Stimulated activated CD4-positive, alpha-beta T cell treated with anti-CD3 and anti-CD28 coated beads, Interleukin-15, amount 100 ng/mL, for 1 hour (primary cell): Measurements from ENCODE around the gene CD40.
"Not testable (repeated sequence)": the region's sequence is repeated elsewhere in the genome, so short reads cannot be mapped to it uniquely, and the experiment has no call there.

Experiments
- DNase-seq, 2 donors: peaks; one replicate each; pipeline ENCODE4 v3.0.0-alpha.2; 2020; ENCODE audit warnings: low read depth in 1 of 2, low spot score in 1 of 2

CD40 gene

DNA sequence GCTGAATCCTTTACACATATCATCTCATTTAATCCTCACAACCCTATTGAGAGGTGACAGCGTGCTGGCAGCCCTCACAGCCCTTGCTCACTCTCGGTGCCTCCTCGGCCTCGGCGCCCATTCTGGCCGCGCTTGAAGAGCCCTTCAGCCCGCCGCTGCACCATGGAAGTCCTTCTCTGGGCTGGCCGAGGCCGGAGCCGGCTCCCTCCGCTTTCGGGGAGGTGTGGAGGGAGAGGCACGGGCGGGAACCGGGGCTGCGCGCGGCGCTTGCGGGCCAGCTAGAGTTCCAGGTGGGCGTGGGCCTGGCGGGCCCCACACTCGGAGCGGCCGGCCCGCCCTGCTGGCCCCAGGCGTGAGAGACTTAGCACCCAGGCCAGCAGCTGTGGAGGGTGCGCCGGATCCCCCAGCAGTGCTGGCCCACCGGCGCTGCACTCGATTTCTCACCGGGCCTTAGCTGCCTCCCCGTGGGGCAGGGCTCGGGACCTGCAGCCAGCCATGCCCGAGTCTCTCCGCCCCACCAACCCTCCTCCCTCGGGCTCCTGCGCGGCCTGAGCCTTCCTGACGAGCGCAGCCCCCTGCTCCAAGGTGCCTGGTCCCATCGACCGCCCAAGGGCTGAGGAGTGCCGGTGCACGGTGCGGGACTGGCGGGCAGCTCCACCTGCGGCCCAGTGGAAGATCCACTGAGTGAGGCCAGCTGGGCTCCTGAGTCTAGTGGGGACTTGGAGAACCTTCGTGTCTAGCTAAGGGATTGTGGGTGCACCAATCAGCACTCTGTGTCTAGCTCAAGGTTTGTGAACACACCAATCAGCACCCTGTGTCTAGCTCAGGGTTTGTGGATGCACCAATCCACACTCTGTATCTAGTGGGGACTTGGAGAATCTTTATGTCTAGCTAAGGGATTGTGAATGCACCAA, 26.2 kb upstream of the CD40 start:
- not testable (repeated sequence) for DNase-seq

DNA sequence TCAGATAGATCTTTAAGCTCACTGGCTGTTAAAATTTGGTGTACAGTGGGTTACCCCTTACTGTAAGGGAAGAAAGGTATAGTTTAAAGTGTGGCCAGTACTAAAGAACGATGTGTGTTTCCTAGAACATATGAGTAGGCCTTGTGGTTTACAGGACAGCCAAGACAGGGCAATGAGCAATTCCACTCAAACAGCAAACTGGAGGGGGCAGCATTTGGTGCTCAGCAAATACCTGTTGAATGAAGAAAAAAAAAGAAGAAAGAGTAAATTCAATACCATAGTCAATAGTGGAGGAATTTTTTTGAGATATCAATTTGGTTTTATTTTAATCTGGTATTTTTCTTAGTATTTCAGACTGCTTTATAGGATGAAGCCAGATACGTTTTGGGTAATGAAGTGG, 24.6 kb upstream of the CD40 start:
- DNase-seq = no peak

DNA sequence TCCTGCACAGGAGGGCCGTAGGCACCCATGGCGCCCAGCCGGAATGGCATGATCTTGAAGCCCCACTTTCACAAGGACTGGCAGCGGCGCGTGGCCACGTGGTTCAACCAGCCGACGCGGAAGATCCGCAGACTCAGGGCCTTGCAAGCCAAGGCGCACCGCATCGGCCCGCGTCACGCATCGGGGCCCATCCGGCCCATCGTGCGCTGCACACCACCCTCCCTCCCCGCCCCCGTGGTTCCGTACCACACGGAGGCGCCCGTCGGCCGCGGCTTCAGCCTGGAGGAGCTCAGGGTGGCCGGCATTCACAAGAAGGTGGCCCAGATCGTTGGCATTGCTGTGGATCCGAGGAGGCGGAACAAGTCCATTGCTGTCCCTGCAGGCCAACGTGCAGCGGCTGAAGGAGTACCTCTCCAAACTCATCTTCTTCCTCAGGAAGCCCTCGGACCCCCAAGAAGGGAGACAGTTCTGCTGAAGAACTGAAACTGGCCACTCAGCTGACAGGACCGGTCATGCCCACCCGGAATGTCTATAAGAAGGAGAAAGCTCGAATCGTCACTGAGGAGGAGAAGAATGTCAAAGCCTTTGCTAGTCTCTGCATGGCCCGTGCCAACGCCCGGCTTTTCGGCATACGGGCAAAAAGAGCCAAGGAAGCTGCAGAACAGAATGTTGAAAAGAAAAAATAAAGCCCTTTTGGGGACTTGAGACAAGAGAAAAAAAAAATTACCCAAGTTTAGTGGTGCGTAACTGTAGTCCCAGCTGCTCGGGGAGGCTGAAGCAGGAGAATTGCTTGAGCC, 18.4 kb upstream of the CD40 start:
- DNase-seq = no peak

DNA sequence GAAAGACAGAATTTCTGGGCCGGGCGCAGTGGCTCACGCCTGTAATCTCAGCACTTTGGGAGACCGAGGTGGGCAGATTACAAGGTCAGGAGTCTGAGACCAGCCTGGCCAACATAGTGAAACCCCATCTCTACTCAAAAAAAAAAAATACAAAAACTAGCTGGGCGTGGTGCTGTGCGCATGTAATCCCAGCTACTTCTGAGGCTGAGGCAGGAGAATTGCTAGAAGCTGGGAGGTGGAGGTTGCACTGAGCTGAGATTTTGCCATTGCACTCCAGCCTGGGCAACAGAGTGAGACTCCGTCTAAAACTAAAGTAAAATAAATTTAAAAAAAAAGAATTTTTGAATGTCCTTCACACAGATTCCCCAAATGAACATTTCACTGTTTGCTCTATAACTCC, 17.7 kb upstream of the CD40 start:
- not testable (repeated sequence) for DNase-seq

DNA sequence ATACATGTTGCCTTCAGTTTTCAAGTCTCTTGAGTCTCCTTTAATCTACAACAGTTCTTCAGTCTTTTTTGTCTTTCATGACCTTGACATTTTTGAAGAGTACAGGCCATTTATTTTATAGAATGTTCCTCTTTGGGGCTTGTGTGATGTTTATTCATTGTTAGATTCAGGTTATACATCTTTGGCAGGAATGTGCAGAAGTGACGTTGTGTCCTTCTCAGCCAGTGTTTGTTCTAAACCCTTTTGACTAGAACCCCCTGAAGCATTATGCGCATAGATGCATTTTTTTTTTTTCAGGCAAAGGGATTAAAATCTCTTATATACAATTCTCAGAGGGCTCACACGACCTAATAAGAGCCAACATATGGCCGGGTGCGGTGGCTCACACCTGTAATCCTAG, 17.1 kb upstream of the CD40 start:
- DNase-seq = no peak

DNA sequence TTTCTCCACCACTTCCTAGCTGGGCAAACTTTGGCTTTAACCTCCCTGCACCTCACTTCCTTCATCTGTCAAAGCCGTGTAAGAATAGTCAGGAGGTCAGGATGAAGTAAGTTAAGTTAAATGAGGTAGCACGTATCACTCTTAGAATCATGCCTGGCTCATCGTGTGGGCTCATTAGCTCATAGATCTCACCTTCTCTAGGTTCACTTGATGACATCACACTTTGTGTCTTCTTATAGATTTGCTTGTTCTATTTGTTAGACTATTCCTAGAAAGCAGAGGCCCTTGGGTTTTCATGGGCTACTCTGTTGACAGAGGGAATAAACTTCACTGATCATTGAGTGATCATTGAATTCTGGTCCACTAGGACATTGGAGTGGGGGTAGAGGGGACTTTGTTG, 16.2 kb upstream of the CD40 start:
- DNase-seq = no peak

DNA sequence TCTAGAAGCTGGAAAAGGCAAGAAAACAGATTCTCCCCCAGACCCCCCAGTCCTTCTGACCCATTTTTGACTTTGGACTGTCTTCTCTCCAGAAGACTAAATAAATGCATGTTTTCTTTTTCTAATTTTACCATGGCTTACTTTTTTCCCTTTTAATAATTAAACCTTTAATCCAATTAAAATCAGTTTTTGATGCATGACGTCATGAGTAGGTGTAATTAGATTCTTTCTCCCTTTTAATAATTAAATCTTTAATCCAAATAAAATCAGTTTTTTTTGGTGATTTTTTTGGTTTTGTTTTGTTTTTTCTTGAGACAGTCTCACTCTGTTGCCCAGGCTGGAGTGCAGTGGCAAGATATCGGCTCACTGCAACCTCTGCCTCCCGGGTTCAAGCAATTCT, 15.2 kb upstream of the CD40 start:
- no peak for DNase-seq

DNA sequence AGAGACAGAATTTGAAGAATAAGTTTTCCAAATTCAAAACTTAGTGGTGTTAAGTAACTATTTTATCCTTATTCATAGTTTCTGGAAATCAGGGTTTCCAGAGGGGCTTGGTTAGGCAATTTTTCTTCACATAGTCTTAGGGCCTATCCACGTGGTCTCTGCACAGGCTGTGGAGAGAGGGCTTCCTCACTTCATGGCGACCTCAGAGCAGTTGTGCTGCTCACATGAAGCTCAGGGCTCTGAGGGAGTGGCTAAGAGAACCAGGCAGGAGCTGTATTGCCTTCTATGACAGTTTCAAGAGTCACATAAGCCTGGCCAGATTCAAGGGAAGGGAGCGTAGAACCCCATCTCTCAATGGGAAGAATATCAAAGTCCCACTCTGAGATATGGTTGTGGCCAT, 13.9 kb upstream of the CD40 start:
- no peak for DNase-seq

DNA sequence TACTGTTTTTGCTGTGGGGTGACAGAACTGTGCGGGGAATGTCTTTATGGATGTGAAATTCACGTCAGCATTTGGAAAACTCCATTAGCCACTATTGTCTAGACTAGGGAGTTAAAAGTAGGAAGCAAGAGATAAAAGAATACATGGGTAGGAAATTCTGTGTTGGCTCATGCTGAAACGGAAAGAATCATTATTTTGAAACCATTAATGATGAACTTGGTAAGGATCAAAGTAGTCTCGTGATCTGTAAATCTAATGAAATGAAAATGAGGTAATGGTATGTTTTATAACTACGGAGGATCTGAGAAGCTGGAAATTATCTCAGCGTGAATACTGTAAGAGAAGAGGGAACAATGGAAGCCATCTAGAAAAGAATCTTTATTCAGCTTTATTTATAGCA, 11.1 kb upstream of the CD40 start:
- no peak for DNase-seq

DNA sequence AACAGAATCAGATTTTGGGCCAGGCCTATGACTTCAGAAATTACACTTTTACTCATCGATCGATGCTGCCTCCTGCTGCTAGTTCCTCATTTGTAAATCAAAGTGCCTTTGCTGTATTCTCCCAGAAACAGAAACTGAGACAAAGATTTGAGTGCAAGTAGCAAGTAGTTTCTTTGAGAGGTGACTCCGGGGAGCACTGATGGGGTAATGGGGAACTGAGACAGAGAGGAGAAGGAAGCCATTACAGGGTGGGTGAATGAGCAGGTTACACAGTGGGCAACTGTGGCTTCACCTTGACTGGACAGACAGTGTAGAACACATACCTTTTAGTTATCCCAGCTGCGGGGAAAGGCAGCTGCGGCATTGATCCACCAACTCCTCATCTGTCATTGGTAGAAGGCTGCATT, 9.7 kb upstream of the CD40 start:
- no peak for DNase-seq

DNA sequence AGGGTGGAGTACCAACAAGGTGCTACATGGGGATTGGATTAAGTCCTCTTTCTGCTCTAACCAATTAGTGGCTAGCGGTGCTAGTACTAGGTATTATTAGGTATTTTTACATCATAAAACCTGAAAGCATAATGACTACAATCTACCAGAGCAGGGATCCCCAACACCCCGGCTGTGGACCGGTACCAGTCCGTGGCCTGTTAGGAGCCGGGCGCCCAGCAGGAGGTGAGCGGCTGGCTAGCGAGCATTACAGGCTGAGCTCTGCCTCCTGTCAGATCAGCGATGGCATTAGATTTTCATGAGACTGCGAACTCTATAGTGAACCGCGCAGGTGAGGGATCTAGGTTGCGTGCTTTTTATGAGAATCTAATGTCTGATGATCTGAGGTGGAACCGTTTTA, 9.1 kb upstream of the CD40 start:
- DNase-seq = no peak

DNA sequence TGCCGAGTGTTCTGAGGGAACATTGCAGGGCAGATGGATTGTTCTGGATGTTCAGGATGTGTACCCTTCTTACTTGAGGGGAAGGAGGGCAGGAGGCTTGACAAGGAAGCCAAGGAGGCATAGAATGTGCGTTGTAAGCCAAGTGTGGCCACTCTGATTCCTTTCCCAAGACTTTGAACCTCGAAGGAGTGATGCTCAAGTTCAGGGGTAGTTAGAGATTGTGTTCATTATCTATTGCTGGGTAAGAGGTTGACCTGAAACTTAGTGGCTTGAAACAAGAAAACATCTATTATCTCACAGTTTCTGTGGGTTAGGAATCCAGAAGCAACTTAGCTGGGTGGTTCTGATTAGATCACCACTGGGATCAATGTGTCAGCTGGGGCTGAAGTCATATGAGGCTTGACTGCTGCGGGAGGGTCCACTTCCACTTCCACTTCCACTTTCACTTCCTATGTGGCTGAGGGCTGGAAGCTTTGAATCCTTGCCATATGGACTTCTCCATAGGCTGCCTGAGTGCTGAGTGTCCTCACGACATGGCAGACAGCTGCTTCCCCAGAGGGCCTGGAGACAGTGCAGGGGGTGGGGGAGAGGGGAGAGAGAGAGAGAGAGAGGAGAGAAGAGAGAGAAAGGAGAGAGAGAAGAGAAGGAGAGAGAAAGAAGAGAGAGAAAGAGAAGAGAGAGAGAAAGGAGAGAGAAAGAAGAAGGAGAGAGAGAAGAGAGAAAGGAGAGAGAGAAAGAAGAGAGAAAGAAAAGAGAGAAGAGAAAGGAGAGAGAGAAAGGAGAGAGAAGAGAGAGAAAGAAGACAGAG, 6.9 kb upstream of the CD40 start:
- no peak for DNase-seq

DNA sequence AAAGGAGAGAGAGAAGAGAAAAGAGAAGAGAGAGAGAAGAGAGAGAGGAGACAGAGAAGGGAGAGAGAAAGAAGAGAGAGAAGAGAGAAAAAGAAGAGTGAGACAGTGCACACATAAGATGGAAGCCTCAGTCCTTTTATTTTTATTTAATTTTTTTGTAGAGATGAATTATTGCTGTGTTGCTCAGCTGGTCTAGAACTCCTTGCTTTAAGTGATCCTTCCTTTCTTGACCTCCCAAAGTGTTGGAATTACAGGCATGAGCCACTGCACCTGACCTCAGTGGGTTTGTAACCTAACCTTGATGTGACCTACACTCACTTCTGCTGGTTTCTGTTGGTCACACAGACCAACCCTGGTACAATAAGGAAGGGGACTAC, 6.3 kb upstream of the CD40 start:
- DNase-seq = no peak

DNA sequence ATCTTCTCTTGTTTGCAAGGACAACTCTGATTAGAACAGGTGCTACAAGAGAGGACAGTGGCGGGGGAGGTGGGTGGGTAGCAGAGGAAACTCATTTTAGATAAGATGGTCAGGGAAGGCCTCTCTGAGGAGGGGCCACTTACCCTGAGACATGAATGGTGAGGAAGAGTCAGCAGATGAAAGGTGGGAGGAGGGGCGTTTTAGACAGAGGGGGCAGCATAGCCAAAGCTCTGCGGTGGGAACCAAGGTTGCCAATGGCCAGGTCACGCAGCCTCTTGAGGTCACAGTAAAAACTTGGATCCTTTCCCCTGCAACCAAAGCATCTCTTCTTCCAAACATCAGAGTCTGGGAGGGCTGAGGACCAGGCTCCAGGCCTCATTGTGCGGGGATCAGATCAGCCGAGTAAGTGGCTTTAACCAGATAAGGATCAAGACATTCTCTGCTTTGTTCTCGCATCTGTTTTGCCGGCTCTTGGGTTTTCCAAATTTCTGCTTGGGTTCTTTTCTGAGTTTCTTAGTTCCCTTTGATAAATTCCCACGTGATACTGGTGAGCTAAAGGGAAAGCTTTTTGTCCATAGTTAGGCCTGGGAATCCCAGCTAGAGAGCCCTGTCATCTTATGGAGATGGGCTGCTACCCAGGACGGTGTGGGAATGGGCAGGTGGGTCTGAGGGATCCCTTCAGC, 5.5 kb upstream of the CD40 start:
- no peak for DNase-seq

DNA sequence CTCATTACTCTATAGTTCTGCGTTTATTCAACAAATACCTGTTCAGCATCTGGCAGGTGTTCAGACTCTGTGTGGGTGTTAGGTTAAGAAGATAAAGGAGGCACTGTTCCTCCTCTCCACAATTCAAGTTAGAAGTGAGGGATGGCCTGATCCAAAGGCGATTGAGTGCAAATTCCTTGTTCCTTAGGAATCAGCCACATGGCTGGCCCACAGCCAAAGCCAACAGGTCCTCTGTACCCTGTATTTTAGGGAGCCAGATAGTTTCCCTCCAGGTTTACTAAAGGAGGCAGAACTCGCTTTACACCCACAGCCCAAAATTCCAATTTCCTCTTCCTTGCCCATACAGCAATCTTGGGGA, 5.0 kb upstream of the CD40 start:
- no peak for DNase-seq

DNA sequence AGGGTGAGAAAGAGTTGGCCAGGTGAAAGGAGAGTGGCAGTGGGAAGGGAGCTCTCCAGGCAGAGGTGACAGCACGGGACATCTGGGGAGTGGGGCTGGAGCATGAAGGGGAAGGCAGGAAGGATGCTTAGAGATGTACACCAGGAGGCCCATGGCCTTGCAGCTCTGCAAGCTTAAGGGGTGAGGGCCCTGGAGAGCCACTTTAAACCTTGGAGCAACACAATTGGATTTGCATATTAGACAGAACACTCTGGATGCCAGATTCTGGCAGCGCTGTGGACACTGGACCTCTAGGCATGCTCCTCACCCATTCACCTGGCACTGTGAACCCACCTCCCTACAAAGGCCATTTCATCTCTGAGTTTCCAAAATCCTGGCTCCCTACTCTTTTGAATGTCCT, 3.7 kb upstream of the CD40 start:
- DNase-seq = no peak

DNA sequence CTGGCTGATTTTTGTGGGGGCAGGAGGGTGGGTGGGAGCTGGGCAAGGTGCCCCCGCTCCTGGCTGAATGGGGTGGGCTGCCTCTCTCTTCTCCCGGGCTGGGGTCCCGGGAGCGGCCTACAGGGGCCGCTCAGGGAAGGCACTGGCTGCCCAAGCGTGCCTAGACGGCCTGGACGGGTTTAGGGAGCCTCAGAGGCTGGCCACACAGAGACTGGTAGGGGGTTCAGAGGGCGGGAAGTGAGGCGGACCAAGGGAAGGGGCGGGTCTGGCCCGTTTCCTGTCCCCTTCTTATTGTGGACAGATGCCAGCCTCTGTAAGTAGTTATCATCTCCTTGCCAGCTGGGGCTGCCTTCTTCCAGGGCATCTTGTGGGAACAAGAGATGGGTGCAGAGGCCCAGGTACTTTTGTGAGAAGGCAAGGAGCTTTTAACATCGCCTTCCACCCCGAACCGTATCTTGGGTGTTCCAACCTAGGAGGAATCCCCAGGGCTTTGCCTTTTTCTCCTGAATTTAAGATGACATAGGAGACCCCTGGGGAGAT, 437 bp downstream of the CD40 start:
- DNase-seq = no peak

DNA sequence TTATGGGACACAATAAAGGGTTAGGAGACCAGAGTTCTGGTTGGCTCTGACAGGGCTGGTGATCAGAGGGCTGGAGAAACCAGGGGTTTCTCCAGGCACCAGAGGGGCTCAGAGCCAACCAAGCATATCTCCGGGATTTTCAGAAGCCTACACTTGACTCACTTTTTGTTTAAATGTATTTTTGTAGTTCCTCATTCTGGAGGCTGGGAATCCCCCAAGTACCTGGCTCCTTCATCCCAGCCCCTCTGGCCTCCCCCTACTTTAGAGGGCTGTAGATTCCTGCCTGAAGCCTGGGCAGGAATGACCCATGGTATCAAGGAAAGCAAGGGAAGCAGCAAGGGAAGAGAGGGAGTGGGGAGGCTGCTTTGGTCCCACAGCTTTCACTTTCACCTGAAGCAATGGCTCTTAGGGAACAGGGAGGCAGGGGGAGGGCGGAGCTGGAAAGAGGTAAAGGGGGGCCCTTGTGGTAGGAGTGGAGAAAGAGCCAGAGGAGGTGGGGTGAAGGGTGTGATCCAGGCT, 973 bp downstream of the CD40 start:
- no peak for DNase-seq

DNA sequence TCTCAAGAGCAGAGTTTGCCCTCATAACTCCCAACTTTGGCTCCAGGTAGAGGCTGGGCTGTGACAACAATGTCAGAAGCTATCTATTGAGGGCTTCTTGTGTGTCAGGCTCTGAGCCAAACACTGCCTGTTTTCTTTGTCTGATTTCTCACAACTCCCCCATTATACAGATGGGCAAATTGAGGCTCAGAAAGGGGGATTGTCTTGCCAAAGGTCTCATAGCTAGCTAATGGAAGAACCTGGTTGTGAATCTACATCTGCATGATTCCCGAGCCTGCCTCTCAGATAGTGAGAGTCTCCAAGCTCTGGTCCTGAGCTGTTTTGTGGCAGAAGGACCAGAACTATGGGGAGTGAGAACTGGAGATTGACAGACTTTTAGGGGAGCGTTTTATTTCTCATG, 1.4 kb downstream of the CD40 start:
- DNase-seq = no peak

DNA sequence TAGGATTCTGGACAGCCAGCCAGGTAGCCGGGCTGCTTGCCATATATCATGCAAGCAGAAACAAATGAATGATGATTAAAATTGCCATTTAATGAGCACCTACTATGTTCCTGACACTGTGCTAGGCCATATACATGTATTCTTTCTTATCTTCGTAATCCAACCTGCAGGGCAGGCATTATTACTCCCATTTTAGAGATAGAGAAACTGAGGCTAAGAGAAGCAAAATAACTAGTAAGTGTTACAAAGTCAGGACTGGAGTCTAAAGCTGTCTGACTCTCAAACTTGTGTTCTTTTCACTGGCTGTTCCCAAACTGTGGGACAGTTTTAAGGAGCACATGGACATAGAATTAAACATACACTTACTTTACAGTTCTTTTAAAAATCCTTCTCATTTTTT, 2.0 kb downstream of the CD40 start:
- no peak for DNase-seq
